ENCODE data around the gene LBH. TPM values are rescaled to one million over a fixed set of nuclear protein-coding genes. Genes with fewer than 3 reads are reported as not detected.

The LBH gene
- total and polyA plus RNA-seq, 4 donors = 56.1 to 213 (median 94.5) TPM

- Histone ChIP-seq H3K4me1 (ENCODE audit: control insufficient read depth in 1 of 2, insufficient read depth in 2 of 2, low read length in 2 of 2) (no peaks in the 10 kb centered on the region), H3K4me3 (ENCODE audit: low read length in 2 of 2) (no peak overlapping the region), H3K27me3 (ENCODE audit: control insufficient read depth in 1 of 2, insufficient read depth in 2 of 2, low read length in 1 of 2) (no peaks in the 10 kb centered on the region), H3K27ac (ENCODE audit: low read depth in 1 of 2, low read length in 2 of 2) (no peak overlapping the region), H3K36me3 (ENCODE audit: control insufficient read depth in 1 of 2, insufficient read depth in 2 of 2, low read length in 1 of 2) (no peaks in the 10 kb centered on the region), H3K9me3 (ENCODE audit: control insufficient read depth, low read length) (no peaks in the 10 kb centered on the region)
- ATAC-seq (ENCODE audit: low FRiP score) (no peak), DNase-seq (no peak)
- 96% methylated on average over 1 of the region's 1 CpG for WGBS, 2 donors
- intact Hi-C loops (cut with DNase I) = no loop called here
Observed at GRCh38 chr2:30278419-30278818, 47.1 kb downstream of the LBH start.

DNA sequence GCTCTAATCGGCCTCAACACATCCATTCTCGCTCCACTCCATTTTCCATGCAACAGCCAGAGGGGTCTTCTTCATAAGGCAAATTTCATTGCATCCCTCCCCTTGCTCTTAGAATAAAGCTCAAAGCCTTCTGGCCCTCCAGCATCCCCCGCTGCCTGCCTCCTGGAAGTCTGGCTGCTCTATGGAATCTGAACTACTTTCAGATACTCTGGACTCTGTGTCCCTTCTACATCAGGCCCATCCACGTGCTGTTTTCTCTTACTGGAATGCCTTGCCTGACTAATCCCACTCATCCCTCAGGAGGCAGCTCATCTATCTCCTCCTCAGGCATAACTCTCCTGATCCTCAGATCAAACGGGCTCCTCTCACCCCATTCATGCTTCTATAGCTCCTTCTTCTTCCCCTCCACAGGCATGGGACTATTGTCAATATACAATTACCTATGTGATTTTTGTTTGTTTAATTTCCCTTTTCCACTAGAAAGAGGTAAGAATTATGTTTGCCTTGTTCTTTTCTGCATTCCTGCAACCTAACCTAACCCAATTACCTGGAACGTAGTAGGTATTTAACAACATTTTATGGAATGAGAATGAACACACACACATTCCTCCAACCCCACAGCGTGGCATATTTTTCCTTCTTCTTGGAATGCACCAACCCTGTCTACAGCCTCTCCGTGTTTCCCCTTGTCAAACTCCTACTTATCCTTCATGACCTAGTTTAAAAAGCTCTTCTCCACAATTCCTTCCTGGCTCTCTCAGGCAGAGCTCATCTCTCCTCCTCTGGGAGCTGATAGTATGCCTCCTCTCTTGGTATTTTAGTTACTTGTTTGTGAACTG lies 49.5 kb downstream of the LBH start:
- WGBS, 2 donors = 81 to 85% methylated on average over 8 of the region's 8 CpGs
- intact Hi-C loops (cut with DNase I) = no loop called here

DNA sequence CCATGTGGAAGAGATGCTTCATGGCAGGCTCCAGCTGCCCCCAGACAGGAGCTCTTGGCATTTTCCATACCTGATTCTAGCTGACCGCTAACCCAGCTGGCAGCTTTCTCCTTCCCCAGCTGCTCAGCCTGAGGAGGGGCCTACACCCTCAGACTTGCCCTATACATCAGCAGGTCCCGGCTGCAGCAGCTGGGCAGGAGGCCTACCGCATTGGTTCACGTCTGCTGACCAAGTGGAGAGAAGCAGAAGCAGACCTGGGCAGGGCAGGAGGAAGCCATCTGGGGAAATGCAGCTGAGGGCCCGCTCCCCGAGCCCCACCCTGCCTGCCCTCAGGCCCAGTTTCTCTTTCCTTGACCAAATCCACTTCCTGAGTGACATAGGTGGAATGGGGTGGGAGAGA lies 50.7 kb downstream of the LBH start:
- no peak overlapping the region for H3K27ac ChIP-seq (ENCODE audit: low read depth in 1 of 2, low read length in 2 of 2)
- no peaks in the 10 kb centered on the region for H3K9me3 ChIP-seq (ENCODE audit: control insufficient read depth, low read length)
- ATAC-seq (ENCODE audit: low FRiP score) = no peak
- no peak for DNase-seq
- no peaks in the 10 kb centered on the region for H3K36me3 ChIP-seq (ENCODE audit: control insufficient read depth in 1 of 2, insufficient read depth in 2 of 2, low read length in 1 of 2)
- H3K4me1 ChIP-seq (ENCODE audit: control insufficient read depth in 1 of 2, insufficient read depth in 2 of 2, low read length in 2 of 2) = no peaks in the 10 kb centered on the region
- H3K27me3 ChIP-seq (ENCODE audit: control insufficient read depth in 1 of 2, insufficient read depth in 2 of 2, low read length in 1 of 2) = no peaks in the 10 kb centered on the region
- H3K4me3 ChIP-seq (ENCODE audit: low read length in 2 of 2) = no peak overlapping the region
- intact Hi-C loops (cut with DNase I) = no loop called here
- 98% methylated on average over 6 of the region's 6 CpGs for WGBS, 2 donors

More for the DNA sequence above, 49.5 kb downstream of the LBH start:
- Histone ChIP-seq H3K4me1 (ENCODE audit: control insufficient read depth in 1 of 2, insufficient read depth in 2 of 2, low read length in 2 of 2) (no peaks in the 10 kb centered on the region), H3K9me3 (ENCODE audit: control insufficient read depth, low read length) (no peaks in the 10 kb centered on the region), H3K36me3 (ENCODE audit: control insufficient read depth in 1 of 2, insufficient read depth in 2 of 2, low read length in 1 of 2) (no peaks in the 10 kb centered on the region), H3K27ac (ENCODE audit: low read depth in 1 of 2, low read length in 2 of 2) (no peak overlapping the region), H3K27me3 (ENCODE audit: control insufficient read depth in 1 of 2, insufficient read depth in 2 of 2, low read length in 1 of 2) (no peaks in the 10 kb centered on the region), H3K4me3 (ENCODE audit: low read length in 2 of 2) (no peak overlapping the region)
- DNase-seq (no peak), ATAC-seq (ENCODE audit: low FRiP score) (no peak)

DNA sequence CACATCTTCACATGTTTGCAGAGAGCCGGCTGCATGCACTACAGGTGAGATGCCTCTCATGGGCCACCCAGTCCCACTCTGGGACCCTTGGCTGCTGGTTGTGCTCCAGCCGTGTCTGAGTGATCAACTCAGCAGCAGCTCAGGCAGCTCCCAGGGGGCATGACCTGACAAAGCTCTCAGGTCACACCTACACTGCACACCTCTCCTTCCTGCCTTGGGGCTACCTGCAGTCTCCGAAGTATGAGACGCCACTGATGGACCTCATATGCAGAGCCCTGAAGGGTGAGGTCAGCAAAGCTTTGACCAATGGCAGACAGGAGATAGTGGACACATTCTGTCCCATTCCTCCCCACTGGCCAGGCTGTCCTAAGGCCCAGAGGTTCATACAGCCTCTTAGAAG lies 51.4 kb downstream of the LBH start:
- Histone ChIP-seq H3K27ac (ENCODE audit: low read depth in 1 of 2, low read length in 2 of 2) (no peak overlapping the region), H3K9me3 (ENCODE audit: control insufficient read depth, low read length) (no peaks in the 10 kb centered on the region), H3K36me3 (ENCODE audit: control insufficient read depth in 1 of 2, insufficient read depth in 2 of 2, low read length in 1 of 2) (no peaks in the 10 kb centered on the region), H3K4me3 (ENCODE audit: low read length in 2 of 2) (no peak overlapping the region), H3K27me3 (ENCODE audit: control insufficient read depth in 1 of 2, insufficient read depth in 2 of 2, low read length in 1 of 2) (no peaks in the 10 kb centered on the region), H3K4me1 (ENCODE audit: control insufficient read depth in 1 of 2, insufficient read depth in 2 of 2, low read length in 2 of 2) (no peaks in the 10 kb centered on the region)
- DNase-seq = no peak
- WGBS, 2 donors = 96 to 98% methylated on average over 4 of the region's 4 CpGs
- peak; percentile 43 for ATAC-seq (ENCODE audit: low FRiP score)
- intact Hi-C loops (cut with DNase I) = no loop called here

GRCh38 chr2:30283931-30284565 lies 52.7 kb downstream of the LBH start:
- intact Hi-C loops (cut with DNase I) = no loop called here
- Histone ChIP-seq H3K27me3 (ENCODE audit: control insufficient read depth in 1 of 2, insufficient read depth in 2 of 2, low read length in 1 of 2) (no peaks in the 10 kb centered on the region), H3K36me3 (ENCODE audit: control insufficient read depth in 1 of 2, insufficient read depth in 2 of 2, low read length in 1 of 2) (no peaks in the 10 kb centered on the region), H3K9me3 (ENCODE audit: control insufficient read depth, low read length) (no peaks in the 10 kb centered on the region), H3K4me3 (ENCODE audit: low read length in 2 of 2) (no peak overlapping the region), H3K27ac (ENCODE audit: low read depth in 1 of 2, low read length in 2 of 2) (no peak overlapping the region), H3K4me1 (ENCODE audit: control insufficient read depth in 1 of 2, insufficient read depth in 2 of 2, low read length in 2 of 2) (no peaks in the 10 kb centered on the region)
- ATAC-seq (ENCODE audit: low FRiP score) (no peak), DNase-seq (no peak)
- 84% methylated on average over 14 of the region's 14 CpGs for WGBS, 2 donors

DNA sequence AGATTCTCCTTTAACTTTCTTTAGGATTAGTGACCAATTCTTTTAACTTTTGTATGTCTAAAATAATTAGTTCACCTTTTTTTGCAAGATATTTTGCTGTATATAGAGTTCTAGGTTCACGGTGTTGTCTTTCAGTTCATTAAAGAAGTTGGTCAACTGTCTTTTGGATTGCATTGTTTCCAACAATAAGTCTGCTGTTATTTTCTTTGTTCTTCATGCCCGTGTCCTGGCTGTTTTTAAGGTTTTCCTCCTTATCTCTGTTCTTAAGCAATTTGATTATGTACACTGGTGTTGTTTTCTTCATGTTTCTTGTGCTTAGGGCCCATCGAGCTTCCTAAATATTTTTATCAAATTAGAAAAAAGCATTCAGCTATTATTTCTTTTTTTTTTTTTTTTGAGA lies 54.4 kb downstream of the LBH start:
- Histone ChIP-seq H3K4me3 (ENCODE audit: low read length in 2 of 2) (no peak overlapping the region), H3K36me3 (ENCODE audit: control insufficient read depth in 1 of 2, insufficient read depth in 2 of 2, low read length in 1 of 2) (no peaks in the 10 kb centered on the region)

GRCh38 chr2:30287190-30287840 lies 56.0 kb downstream of the LBH start:
- Histone ChIP-seq H3K4me3 (ENCODE audit: low read length in 2 of 2) (no peak overlapping the region), H3K9me3 (ENCODE audit: control insufficient read depth, low read length) (no peaks in the 10 kb centered on the region), H3K27me3 (ENCODE audit: control insufficient read depth in 1 of 2, insufficient read depth in 2 of 2, low read length in 1 of 2) (no peaks in the 10 kb centered on the region), H3K27ac (ENCODE audit: low read depth in 1 of 2, low read length in 2 of 2) (no peak overlapping the region), H3K4me1 (ENCODE audit: control insufficient read depth in 1 of 2, insufficient read depth in 2 of 2, low read length in 2 of 2) (no peaks in the 10 kb centered on the region), H3K36me3 (ENCODE audit: control insufficient read depth in 1 of 2, insufficient read depth in 2 of 2, low read length in 1 of 2) (no peaks in the 10 kb centered on the region)
- 96 to 100% methylated on average over 1 of the region's 1 CpG for WGBS, 2 donors
- intact Hi-C loops (cut with DNase I) = no loop called here
- no peak for ATAC-seq (ENCODE audit: low FRiP score)
- DNase-seq = no peak

More for the DNA sequence above, 54.4 kb downstream of the LBH start:
- intact Hi-C loops (cut with DNase I) = no loop called here
- ATAC-seq (ENCODE audit: low FRiP score) = no peak
- no peak for DNase-seq
- Histone ChIP-seq H3K27ac (ENCODE audit: low read depth in 1 of 2, low read length in 2 of 2) (no peak overlapping the region), H3K27me3 (ENCODE audit: control insufficient read depth in 1 of 2, insufficient read depth in 2 of 2, low read length in 1 of 2) (no peaks in the 10 kb centered on the region), H3K9me3 (ENCODE audit: control insufficient read depth, low read length) (no peaks in the 10 kb centered on the region), H3K4me1 (ENCODE audit: control insufficient read depth in 1 of 2, insufficient read depth in 2 of 2, low read length in 2 of 2) (no peaks in the 10 kb centered on the region)
- 84 to 90% methylated on average over 3 of the region's 3 CpGs for WGBS, 2 donors

DNA sequence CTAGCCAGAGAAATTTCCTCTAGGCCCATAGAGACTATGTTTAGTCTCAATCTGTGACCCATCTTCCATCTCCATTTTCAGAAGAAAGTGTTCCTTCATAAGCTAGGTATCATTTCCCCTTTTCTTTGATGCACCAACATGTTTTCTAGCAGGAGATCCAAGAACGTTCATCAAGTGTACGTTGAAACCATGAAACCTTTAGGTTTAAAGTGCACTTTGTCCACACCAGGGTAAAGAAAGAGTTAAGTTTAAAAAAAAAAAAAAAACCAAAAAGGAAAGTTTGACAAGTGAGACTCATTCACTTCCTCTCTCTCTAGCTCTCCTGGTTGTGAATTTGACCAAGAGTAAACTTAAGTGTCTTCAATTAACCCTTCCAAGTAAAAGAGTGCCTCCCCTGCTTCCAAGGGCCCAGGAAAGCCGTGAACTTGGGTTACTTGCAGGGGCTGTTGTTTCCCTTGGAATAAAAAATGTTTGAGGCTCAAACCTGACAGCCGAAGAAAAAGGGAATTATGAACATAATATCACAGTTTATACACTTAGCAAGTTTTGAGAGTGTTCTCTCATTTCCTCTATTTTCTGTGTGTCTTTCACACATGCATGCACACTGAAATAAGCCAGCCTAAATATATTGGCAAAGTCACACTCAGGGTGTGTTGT lies 56.7 kb downstream of the LBH start:
- Histone ChIP-seq H3K9me3 (ENCODE audit: control insufficient read depth, low read length) (no peaks in the 10 kb centered on the region), H3K27ac (ENCODE audit: low read depth in 1 of 2, low read length in 2 of 2) (no peak overlapping the region), H3K36me3 (ENCODE audit: control insufficient read depth in 1 of 2, insufficient read depth in 2 of 2, low read length in 1 of 2) (no peaks in the 10 kb centered on the region), H3K4me1 (ENCODE audit: control insufficient read depth in 1 of 2, insufficient read depth in 2 of 2, low read length in 2 of 2) (no peaks in the 10 kb centered on the region), H3K4me3 (ENCODE audit: low read length in 2 of 2) (no peak overlapping the region), H3K27me3 (ENCODE audit: control insufficient read depth in 1 of 2, insufficient read depth in 2 of 2, low read length in 1 of 2) (no peaks in the 10 kb centered on the region)
- ATAC-seq (ENCODE audit: low FRiP score) (no peak), DNase-seq (no peak)
- intact Hi-C loops (cut with DNase I) = no loop called here
- WGBS, 2 donors = 82 to 87% methylated on average over 4 of the region's 4 CpGs

Data from aorta (tissue), 5 donors.